GM23338 (cell line): ENCODE measurements around the gene JPH3. TPM values are rescaled to one million over a fixed set of nuclear protein-coding genes. Genes with fewer than 3 reads are reported as not detected.

ENCODE experiments used
- ATAC-seq: fragments of 200-7000 bp; cut with Tn5 transposase; 3 replicates; pipeline ENCODE4 v1.9.1; 2020
- DNase-seq: peaks from one replicate; pipeline ENCODE4 v3.0.0-alpha.2; 2015; ENCODE audit warnings: low spot score
- H2AFZ ChIP-seq: fragments of 200-600 bp; sonication (generic); 2 replicates; pipeline ENCODE4 v1.8.0; 2016; ENCODE audit warnings: antibody characterized with exemption, mild to moderate bottlenecking, moderate library complexity
- H3F3A ChIP-seq: fragments of 200-600 bp; sonication (generic); replicated peaks from 2 replicates; pipeline ENCODE4 v1.8.0; 2017; ENCODE audit warnings: antibody characterized with exemption, mixed run types, low read depth
- H3K27ac ChIP-seq: fragments of 200-600 bp; sonication (generic); 2 replicates; pipeline ENCODE4 v1.6.1; 2016; ENCODE audit warnings: low read depth
- H3K27me3 ChIP-seq: fragments of 200-600 bp; sonication (generic); 2 replicates; pipeline ENCODE4 v1.8.0; 2016; ENCODE audit warnings: mild to moderate bottlenecking, mixed run types, moderate library complexity; ENCODE audit not compliant: insufficient read depth
- H3K36me3 ChIP-seq: fragments of 200-600 bp; sonication (generic); 2 replicates; pipeline ENCODE4 v1.8.0; 2016; ENCODE audit warnings: mild to moderate bottlenecking; ENCODE audit not compliant: insufficient read depth
- H3K4me1 ChIP-seq: fragments of 200-600 bp; sonication (generic); 2 replicates; pipeline ENCODE4 v1.8.0; 2016; ENCODE audit warnings: mild to moderate bottlenecking, moderate library complexity; ENCODE audit not compliant: insufficient read depth
- H3K4me2 ChIP-seq: fragments of 200-600 bp; sonication (generic); 2 replicates; pipeline ENCODE4 v1.7.1; 2017; ENCODE audit warnings: mixed run types
- H3K4me3 ChIP-seq: fragments of 200-600 bp; sonication (generic); 2 replicates; pipeline ENCODE4 v1.6.1; 2016; ENCODE audit warnings: mixed run types
- H3K79me2 ChIP-seq: fragments of 200-600 bp; sonication (generic); replicated peaks from 2 replicates; pipeline ENCODE4 v1.8.0; 2017; ENCODE audit warnings: mild to moderate bottlenecking; ENCODE audit not compliant: insufficient read depth
- H3K9me2 ChIP-seq: fragments of 200-600 bp; sonication (generic); 2 replicates; pipeline ENCODE4 v1.8.0; 2017; ENCODE audit not compliant: insufficient read depth
- H4K20me1 ChIP-seq: fragments of 200-600 bp; sonication (generic); replicated peaks from 2 replicates; pipeline ENCODE4 v1.8.0; 2017; ENCODE audit warnings: mild to moderate bottlenecking; ENCODE audit not compliant: insufficient read depth
- H3K27ac Mint-ChIP-seq: 2 replicates; pipeline ENCODE4 v1.8.0; 2020; ENCODE audit warnings: inconsistent platforms, mild to moderate bottlenecking, moderate library complexity, mixed read lengths
- H3K27me3 Mint-ChIP-seq: 3 replicates; pipeline ENCODE4 v1.8.0; 2022; ENCODE audit warnings: low read depth, mild to moderate bottlenecking, moderate library complexity, mixed read lengths, inconsistent platforms; ENCODE audit not compliant: insufficient read depth, poor library complexity
- H3K36me3 Mint-ChIP-seq: 3 replicates; pipeline ENCODE4 v1.8.0; 2021; ENCODE audit warnings: low read depth, mild to moderate bottlenecking, inconsistent platforms, moderate library complexity, mixed read lengths
- H3K4me1 Mint-ChIP-seq: 3 replicates; pipeline ENCODE4 v1.8.0; 2020; ENCODE audit warnings: mild to moderate bottlenecking, inconsistent platforms, mixed read lengths
- H3K4me3 Mint-ChIP-seq: 3 replicates; pipeline ENCODE4 v1.8.0; 2021; ENCODE audit warnings: moderate library complexity, mild to moderate bottlenecking, inconsistent platforms, mixed read lengths
- H3K9me3 Mint-ChIP-seq: 3 replicates; pipeline ENCODE4 v1.8.0; 2020; ENCODE audit warnings: moderate library complexity, mild to moderate bottlenecking, inconsistent platforms, mixed read lengths
- CREB1 ChIP-seq: fragments of 250-450 bp; sonication (Bioruptor Pico); IDR thresholded peaks from 2 replicates; pipeline ENCODE4 v1.5.0; 2020; ENCODE audit warnings: low read depth, mild to moderate bottlenecking, moderate library complexity
- CTCF ChIP-seq, 2 experiments: fragments of 200-600 bp in 1 of 2; sonication (generic) in 1 of 2; conservative IDR thresholded peaks; 2 replicates each; pipeline versions ENCODE4 v1.5.1 to v1.6.1; 2016 to 2017; ENCODE audit warnings: antibody characterized with exemption in 2 of 2, low read depth in 2 of 2, mild to moderate bottlenecking in 2 of 2, moderate library complexity in 1 of 2
- ETS1 ChIP-seq: IDR thresholded peaks from 2 replicates; pipeline ENCODE4 v1.6.1; 2016; ENCODE audit warnings: antibody characterized with exemption
- EZH2 ChIP-seq: fragments of 200-600 bp; sonication (generic); IDR thresholded peaks from one replicate; pipeline ENCODE4 v1.8.0; 2017; ENCODE audit warnings: antibody characterized with exemption, mild to moderate bottlenecking, low read depth; ENCODE audit not compliant: unreplicated experiment
- EZH2phosphoT487 ChIP-seq: fragments of 200-600 bp; sonication (generic); IDR thresholded peaks from one replicate; pipeline ENCODE4 v1.8.1; 2018; ENCODE audit warnings: antibody characterized with exemption; ENCODE audit not compliant: unreplicated experiment
- JUNB ChIP-seq: IDR thresholded peaks from one replicate; pipeline ENCODE4 v1.6.1; 2016; ENCODE audit warnings: antibody characterized with exemption; ENCODE audit not compliant: unreplicated experiment
- NANOG ChIP-seq: IDR thresholded peaks from 2 replicates; pipeline ENCODE4 v1.6.1; 2016; ENCODE audit warnings: antibody characterized with exemption, borderline replicate concordance
- POLR2AphosphoS5 ChIP-seq: IDR thresholded peaks from 2 replicates; pipeline ENCODE4 v1.6.1; 2016; ENCODE audit warnings: antibody characterized with exemption, low read depth
- REST ChIP-seq: IDR thresholded peaks from one replicate; pipeline ENCODE4 v1.6.1; 2018; ENCODE audit warnings: antibody characterized with exemption; ENCODE audit not compliant: unreplicated experiment
- STAT1 ChIP-seq: IDR thresholded peaks from one replicate; pipeline ENCODE4 v1.6.1; 2016; ENCODE audit warnings: antibody characterized with exemption; ENCODE audit not compliant: unreplicated experiment
- ZNF114 ChIP-seq: fragments of 250-450 bp; sonication (Bioruptor Pico); IDR thresholded peaks from 2 replicates; pipeline ENCODE4 v1.5.0; 2020; ENCODE audit warnings: mild to moderate bottlenecking, moderate library complexity
- ZNF331 ChIP-seq: fragments of 250-450 bp; sonication (Bioruptor Pico); IDR thresholded peaks from 2 replicates; pipeline ENCODE4 v1.5.0; 2020; ENCODE audit warnings: low read depth, mild to moderate bottlenecking, moderate library complexity
- ZNF462 ChIP-seq: fragments of 250-450 bp; sonication (Bioruptor Pico); IDR thresholded peaks from 2 replicates; pipeline ENCODE4 v1.5.0; 2020; ENCODE audit warnings: mild to moderate bottlenecking, moderate library complexity
- polyA plus RNA-seq: library from polyadenylated mRNA; unstranded; fragments of >200 nt; fragmentation: Nextera tagmentation; extraction: Ambion mirVana; gene quantifications from 2 replicates; pipeline ENCODE4 v1.2.1, GENCODE V29; 2016
- total RNA-seq: library from RNA; depleted of rRNA; stranded (reverse); fragments of >200 nt; shearing (Covaris generic); gene quantifications from 2 replicates; pipeline ENCODE4 v1.2.3, GENCODE V29; 2014

Gene JPH3
- total and polyA plus RNA-seq, 2 experiments from 2014 or later = 8.4 to 38.3 TPM

GRCh38 chr16:87687126-87687910 lies 85.0 kb downstream of the JPH3 start:
- H3K9me2 ChIP-seq = no peaks in the 10 kb centered on the region
- H2AFZ ChIP-seq = no peak overlapping the region
- no peaks in the 10 kb centered on the region; the same call in 1 of the 2 replicates for H4K20me1 ChIP-seq
- no peak overlapping the region for H3K27ac Mint-ChIP-seq
- H3K27me3 ChIP-seq = no peaks in the 10 kb centered on the region
- DNase-seq (no peak), ATAC-seq (no peak)
- peaks cover 3% of the 10 kb centered on the region; the same call in 1 of the 3 replicates for H3K36me3 Mint-ChIP-seq
- no peak for TF ChIP-seq POLR2AphosphoS5
- no peak for TF ChIP-seq NANOG
- TF ChIP-seq ZNF331 = no peak
- no peak for TF ChIP-seq EZH2
- no peak for TF ChIP-seq ZNF462 (CRISPR knock-in tag)
- no peak for TF ChIP-seq ZNF114
- TF ChIP-seq JUNB = no peak
- TF ChIP-seq CREB1 = no peak
- no peak for TF ChIP-seq REST
- no peak for TF ChIP-seq STAT1
- TF ChIP-seq CTCF (conservative IDR thresholded peaks at IDR 0.05; ENCODE audit: low read depth in 2 of 2) = no peak
- no peak for TF ChIP-seq ETS1
- no peak for TF ChIP-seq EZH2phosphoT487
- H3K4me3 Mint-ChIP-seq = no peak overlapping the region
- H3K9me3 Mint-ChIP-seq = no peaks in the 10 kb centered on the region; the same call in 2 of the 3 replicates
- H3K4me3 ChIP-seq = no peak overlapping the region
- no peaks in the 10 kb centered on the region for H3K4me1 ChIP-seq
- no peaks in the 10 kb centered on the region for H3F3A ChIP-seq
- H3K79me2 ChIP-seq = no peaks in the 10 kb centered on the region
- no peak overlapping the region for H3K27ac ChIP-seq
- no peak overlapping the region for H3K4me2 ChIP-seq
- no peaks in the 10 kb centered on the region for H3K36me3 ChIP-seq
- peaks cover 18% of the 10 kb centered on the region for H3K27me3 Mint-ChIP-seq
- no peaks in the 10 kb centered on the region for H3K4me1 Mint-ChIP-seq
